GM23338 (cell line): ENCODE results near the gene RGS3. TPM values are rescaled to one million over a fixed set of nuclear protein-coding genes. Genes with fewer than 3 reads are reported as not detected.

Experiments
- ATAC-seq: fragments of 200-7000 bp; cut with Tn5 transposase; 3 replicates; pipeline ENCODE4 v1.9.1; 2020
- DNase-seq: peaks from one replicate; pipeline ENCODE4 v3.0.0-alpha.2; 2015; ENCODE audit warnings: low spot score
- H2AFZ ChIP-seq: fragments of 200-600 bp; sonication (generic); 2 replicates; pipeline ENCODE4 v1.8.0; 2016; ENCODE audit warnings: antibody characterized with exemption, mild to moderate bottlenecking, moderate library complexity
- H3F3A ChIP-seq: fragments of 200-600 bp; sonication (generic); replicated peaks from 2 replicates; pipeline ENCODE4 v1.8.0; 2017; ENCODE audit warnings: antibody characterized with exemption, mixed run types, low read depth
- H3K27ac ChIP-seq: fragments of 200-600 bp; sonication (generic); 2 replicates; pipeline ENCODE4 v1.6.1; 2016; ENCODE audit warnings: low read depth
- H3K27me3 ChIP-seq: fragments of 200-600 bp; sonication (generic); 2 replicates; pipeline ENCODE4 v1.8.0; 2016; ENCODE audit warnings: mild to moderate bottlenecking, mixed run types, moderate library complexity; ENCODE audit not compliant: insufficient read depth
- H3K36me3 ChIP-seq: fragments of 200-600 bp; sonication (generic); 2 replicates; pipeline ENCODE4 v1.8.0; 2016; ENCODE audit warnings: mild to moderate bottlenecking; ENCODE audit not compliant: insufficient read depth
- H3K4me1 ChIP-seq: fragments of 200-600 bp; sonication (generic); 2 replicates; pipeline ENCODE4 v1.8.0; 2016; ENCODE audit warnings: mild to moderate bottlenecking, moderate library complexity; ENCODE audit not compliant: insufficient read depth
- H3K4me2 ChIP-seq: fragments of 200-600 bp; sonication (generic); 2 replicates; pipeline ENCODE4 v1.7.1; 2017; ENCODE audit warnings: mixed run types
- H3K4me3 ChIP-seq: fragments of 200-600 bp; sonication (generic); 2 replicates; pipeline ENCODE4 v1.6.1; 2016; ENCODE audit warnings: mixed run types
- H3K79me2 ChIP-seq: fragments of 200-600 bp; sonication (generic); replicated peaks from 2 replicates; pipeline ENCODE4 v1.8.0; 2017; ENCODE audit warnings: mild to moderate bottlenecking; ENCODE audit not compliant: insufficient read depth
- H3K9me2 ChIP-seq: fragments of 200-600 bp; sonication (generic); 2 replicates; pipeline ENCODE4 v1.8.0; 2017; ENCODE audit not compliant: insufficient read depth
- H4K20me1 ChIP-seq: fragments of 200-600 bp; sonication (generic); replicated peaks from 2 replicates; pipeline ENCODE4 v1.8.0; 2017; ENCODE audit warnings: mild to moderate bottlenecking; ENCODE audit not compliant: insufficient read depth
- H3K27ac Mint-ChIP-seq: 2 replicates; pipeline ENCODE4 v1.8.0; 2020; ENCODE audit warnings: inconsistent platforms, mild to moderate bottlenecking, moderate library complexity, mixed read lengths
- H3K27me3 Mint-ChIP-seq: 3 replicates; pipeline ENCODE4 v1.8.0; 2022; ENCODE audit warnings: low read depth, mild to moderate bottlenecking, moderate library complexity, mixed read lengths, inconsistent platforms; ENCODE audit not compliant: insufficient read depth, poor library complexity
- H3K36me3 Mint-ChIP-seq: 3 replicates; pipeline ENCODE4 v1.8.0; 2021; ENCODE audit warnings: low read depth, mild to moderate bottlenecking, inconsistent platforms, moderate library complexity, mixed read lengths
- H3K4me1 Mint-ChIP-seq: 3 replicates; pipeline ENCODE4 v1.8.0; 2020; ENCODE audit warnings: mild to moderate bottlenecking, inconsistent platforms, mixed read lengths
- H3K4me3 Mint-ChIP-seq: 3 replicates; pipeline ENCODE4 v1.8.0; 2021; ENCODE audit warnings: moderate library complexity, mild to moderate bottlenecking, inconsistent platforms, mixed read lengths
- H3K9me3 Mint-ChIP-seq: 3 replicates; pipeline ENCODE4 v1.8.0; 2020; ENCODE audit warnings: moderate library complexity, mild to moderate bottlenecking, inconsistent platforms, mixed read lengths
- CREB1 ChIP-seq: fragments of 250-450 bp; sonication (Bioruptor Pico); IDR thresholded peaks from 2 replicates; pipeline ENCODE4 v1.5.0; 2020; ENCODE audit warnings: low read depth, mild to moderate bottlenecking, moderate library complexity
- CTCF ChIP-seq, 2 experiments: fragments of 200-600 bp in 1 of 2; sonication (generic) in 1 of 2; conservative IDR thresholded peaks; 2 replicates each; pipeline versions ENCODE4 v1.5.1 to v1.6.1; 2016 to 2017; ENCODE audit warnings: antibody characterized with exemption in 2 of 2, low read depth in 2 of 2, mild to moderate bottlenecking in 2 of 2, moderate library complexity in 1 of 2
- ETS1 ChIP-seq: IDR thresholded peaks from 2 replicates; pipeline ENCODE4 v1.6.1; 2016; ENCODE audit warnings: antibody characterized with exemption
- EZH2 ChIP-seq: fragments of 200-600 bp; sonication (generic); IDR thresholded peaks from one replicate; pipeline ENCODE4 v1.8.0; 2017; ENCODE audit warnings: antibody characterized with exemption, mild to moderate bottlenecking, low read depth; ENCODE audit not compliant: unreplicated experiment
- EZH2phosphoT487 ChIP-seq: fragments of 200-600 bp; sonication (generic); IDR thresholded peaks from one replicate; pipeline ENCODE4 v1.8.1; 2018; ENCODE audit warnings: antibody characterized with exemption; ENCODE audit not compliant: unreplicated experiment
- NANOG ChIP-seq: IDR thresholded peaks from 2 replicates; pipeline ENCODE4 v1.6.1; 2016; ENCODE audit warnings: antibody characterized with exemption, borderline replicate concordance
- POLR2AphosphoS5 ChIP-seq: IDR thresholded peaks from 2 replicates; pipeline ENCODE4 v1.6.1; 2016; ENCODE audit warnings: antibody characterized with exemption, low read depth
- STAT1 ChIP-seq: IDR thresholded peaks from one replicate; pipeline ENCODE4 v1.6.1; 2016; ENCODE audit warnings: antibody characterized with exemption; ENCODE audit not compliant: unreplicated experiment
- ZNF114 ChIP-seq: fragments of 250-450 bp; sonication (Bioruptor Pico); IDR thresholded peaks from 2 replicates; pipeline ENCODE4 v1.5.0; 2020; ENCODE audit warnings: mild to moderate bottlenecking, moderate library complexity
- ZNF331 ChIP-seq: fragments of 250-450 bp; sonication (Bioruptor Pico); IDR thresholded peaks from 2 replicates; pipeline ENCODE4 v1.5.0; 2020; ENCODE audit warnings: low read depth, mild to moderate bottlenecking, moderate library complexity
- polyA plus RNA-seq: library from polyadenylated mRNA; unstranded; fragments of >200 nt; fragmentation: Nextera tagmentation; extraction: Ambion mirVana; gene quantifications from 2 replicates; pipeline ENCODE4 v1.2.1, GENCODE V29; 2016
- total RNA-seq: library from RNA; depleted of rRNA; stranded (reverse); fragments of >200 nt; shearing (Covaris generic); gene quantifications from 2 replicates; pipeline ENCODE4 v1.2.3, GENCODE V29; 2014

RGS3 gene
- total and polyA plus RNA-seq, 2 experiments from 2014 or later: 14.2 to 24.3 TPM

- H3K79me2 ChIP-seq: no peaks in the 10 kb centered on the region
- no peak overlapping the region for H2AFZ ChIP-seq
- no peak overlapping the region for H3K27ac Mint-ChIP-seq
- no peak overlapping the region for H3K4me3 Mint-ChIP-seq
- no peak overlapping the region for H3K4me2 ChIP-seq
- H3K27me3 Mint-ChIP-seq: peaks cover 20% of the 10 kb centered on the region
- H3K4me1 Mint-ChIP-seq: peaks cover 10% of the 10 kb centered on the region
- no peaks in the 10 kb centered on the region for H3K36me3 ChIP-seq
- TF ChIP-seq ZNF331 (CRISPR knock-in tag): no peak
- TF ChIP-seq ETS1: no peak
- TF ChIP-seq STAT1: no peak
- no peak for TF ChIP-seq CREB1 (CRISPR knock-in tag)
- TF ChIP-seq EZH2phosphoT487: no peak
- TF ChIP-seq NANOG: no peak
- H3F3A ChIP-seq: no peaks in the 10 kb centered on the region
- DNase-seq (no peak), ATAC-seq (no peak)
- H3K9me2 ChIP-seq: no peaks in the 10 kb centered on the region
- no peaks in the 10 kb centered on the region for H3K36me3 Mint-ChIP-seq
- no peak overlapping the region for H3K4me3 ChIP-seq
- H3K4me1 ChIP-seq: no peaks in the 10 kb centered on the region
- H4K20me1 ChIP-seq: no peaks in the 10 kb centered on the region
- no peaks in the 10 kb centered on the region for H3K9me3 Mint-ChIP-seq
- H3K27me3 ChIP-seq: peaks cover 17% of the 10 kb centered on the region; the same call in 1 of the 2 replicates
- no peak overlapping the region for H3K27ac ChIP-seq
These were observed 172.1 kb downstream of the RGS3 start for GRCh38 chr9:113635586-113635985.

DNA sequence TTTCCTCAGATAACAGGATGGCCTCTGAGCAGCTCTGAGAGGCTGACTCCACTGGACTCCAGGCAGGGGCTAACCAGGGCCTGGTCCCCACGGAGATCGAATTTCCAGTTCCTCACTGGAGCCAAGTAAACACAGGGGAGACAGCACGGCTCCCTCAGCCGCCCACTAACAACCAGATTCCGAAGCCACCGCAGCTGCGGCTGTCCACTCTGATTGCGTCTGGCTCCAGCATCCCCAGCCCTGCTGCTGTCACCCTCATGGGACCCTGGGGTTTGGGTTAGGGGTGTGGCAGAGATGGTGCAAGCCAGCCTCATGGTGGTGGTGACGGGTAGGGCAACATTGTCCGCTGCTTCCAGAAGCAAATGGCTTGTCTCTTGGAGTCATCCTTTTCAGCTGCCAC lies 172.6 kb downstream of the RGS3 start:
- DNase-seq: no peak
- H3K27ac Mint-ChIP-seq: no peak overlapping the region
- Histone ChIP-seq H3K4me1 (no peaks in the 10 kb centered on the region), H3K36me3 (no peaks in the 10 kb centered on the region), H3K9me2 (no peaks in the 10 kb centered on the region), H3K27ac (no peak overlapping the region), H4K20me1 (no peaks in the 10 kb centered on the region), H3K4me3 (no peak overlapping the region), H3K4me2 (no peak overlapping the region), H2AFZ (no peak overlapping the region; the same call in 1 of the 2 replicates), H3F3A (no peaks in the 10 kb centered on the region), H3K79me2 (no peaks in the 10 kb centered on the region), H3K27me3 (peaks cover 23% of the 10 kb centered on the region; the same call in 1 of the 2 replicates)
- peaks cover 24% of the 10 kb centered on the region for H3K27me3 Mint-ChIP-seq
- ATAC-seq: peak; percentile 23; the same call in 2 of the 3 replicates
- H3K4me1 Mint-ChIP-seq: peaks cover 10% of the 10 kb centered on the region
- no peaks in the 10 kb centered on the region for H3K9me3 Mint-ChIP-seq
- TF ChIP-seq ZNF114 (CRISPR knock-in tag): no peak
- no peak for TF ChIP-seq ETS1
- TF ChIP-seq EZH2: no peak
- no peak for TF ChIP-seq POLR2AphosphoS5
- no peak for TF ChIP-seq EZH2phosphoT487
- no peak for TF ChIP-seq STAT1
- 0 out of 4 replicates have a peak, but pooled peaks of 1 of the 2 experiments have one; percentile 15 for TF ChIP-seq CTCF (conservative IDR thresholded peaks at IDR 0.05; ENCODE audit: low read depth in 2 of 2)
- TF ChIP-seq CREB1 (CRISPR knock-in tag): no peak
- no peaks in the 10 kb centered on the region for H3K36me3 Mint-ChIP-seq
- H3K4me3 Mint-ChIP-seq: no peak overlapping the region
